ENCODE data around the gene CNTRL. TPM values are rescaled to one million over a fixed set of nuclear protein-coding genes. Genes with fewer than 3 reads are reported as not detected.
"Not testable (repeated sequence)": the region's sequence is repeated elsewhere in the genome, so short reads cannot be mapped to it uniquely, and the experiment has no call there.

CNTRL gene
- total RNA-seq, 6 experiments from 2014 or later, result 3.8 to 10.4 (median 8.8) TPM

DNA sequence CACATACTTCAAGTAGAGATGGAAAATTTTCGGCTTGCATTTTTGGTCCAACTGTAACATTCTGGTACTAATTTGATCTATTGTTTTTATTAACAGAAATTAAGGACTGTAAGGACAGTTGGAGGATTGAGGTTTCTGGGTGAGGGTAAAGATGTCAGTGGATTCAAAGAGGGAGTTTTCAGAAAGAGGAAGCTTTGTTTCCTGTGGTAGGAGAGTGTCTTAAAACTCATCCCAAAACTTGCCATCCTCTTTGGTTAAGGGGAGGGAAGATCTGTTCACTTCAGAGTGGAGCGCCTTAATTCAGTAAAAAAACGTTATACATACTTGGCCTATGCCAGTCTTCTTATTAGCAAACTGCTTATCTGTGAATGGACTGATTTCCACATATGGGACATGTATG, 13.8 kb downstream of the CNTRL start:
- DNase-seq, result no peak
- Mint-ChIP-seq H3K9me3 (no peaks in the 10 kb centered on the region), H3K27ac (no peak overlapping the region), H3K27me3 (ENCODE audit: insufficient read depth) (no peaks in the 10 kb centered on the region), H3K4me1 (ENCODE audit: low read depth) (peaks cover 18% of the 10 kb centered on the region), H3K4me3 (no peak overlapping the region), H3K36me3 (ENCODE audit: low read depth) (peaks cover 15% of the 10 kb centered on the region; the same call in 1 of the 2 replicates)
- TF ChIP-seq, protein P1, sequence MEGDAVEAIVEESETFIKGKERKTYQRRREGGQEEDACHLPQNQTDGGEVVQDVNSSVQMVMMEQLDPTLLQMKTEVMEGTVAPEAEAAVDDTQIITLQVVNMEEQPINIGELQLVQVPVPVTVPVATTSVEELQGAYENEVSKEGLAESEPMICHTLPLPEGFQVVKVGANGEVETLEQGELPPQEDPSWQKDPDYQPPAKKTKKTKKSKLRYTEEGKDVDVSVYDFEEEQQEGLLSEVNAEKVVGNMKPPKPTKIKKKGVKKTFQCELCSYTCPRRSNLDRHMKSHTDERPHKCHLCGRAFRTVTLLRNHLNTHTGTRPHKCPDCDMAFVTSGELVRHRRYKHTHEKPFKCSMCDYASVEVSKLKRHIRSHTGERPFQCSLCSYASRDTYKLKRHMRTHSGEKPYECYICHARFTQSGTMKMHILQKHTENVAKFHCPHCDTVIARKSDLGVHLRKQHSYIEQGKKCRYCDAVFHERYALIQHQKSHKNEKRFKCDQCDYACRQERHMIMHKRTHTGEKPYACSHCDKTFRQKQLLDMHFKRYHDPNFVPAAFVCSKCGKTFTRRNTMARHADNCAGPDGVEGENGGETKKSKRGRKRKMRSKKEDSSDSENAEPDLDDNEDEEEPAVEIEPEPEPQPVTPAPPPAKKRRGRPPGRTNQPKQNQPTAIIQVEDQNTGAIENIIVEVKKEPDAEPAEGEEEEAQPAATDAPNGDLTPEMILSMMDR (IDR thresholded peaks at IDR 0.05), result no peak

DNA sequence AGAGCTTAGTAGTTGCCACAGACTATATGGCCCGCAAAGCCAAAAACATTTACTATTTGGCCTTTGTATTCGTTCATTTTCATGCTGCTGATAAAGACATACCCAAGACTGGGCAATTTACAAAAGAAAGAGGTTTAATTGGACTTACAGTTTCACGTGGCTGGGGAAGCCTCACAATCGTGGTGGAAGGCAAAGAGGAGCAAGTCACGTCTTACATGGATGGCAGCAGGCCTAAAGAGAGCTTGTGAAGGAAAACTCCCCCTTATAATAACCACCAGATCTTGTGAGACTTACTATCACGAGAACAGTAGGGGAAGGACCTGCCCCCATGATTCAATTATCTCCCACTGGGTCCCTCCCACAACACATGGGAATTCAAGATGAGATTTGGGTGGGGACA, 16.0 kb downstream of the CNTRL start:
- H3K36me3 Mint-ChIP-seq (ENCODE audit: low read depth), result peaks cover 13% of the 10 kb centered on the region
- H3K9me3 Mint-ChIP-seq; H3K4me1 Mint-ChIP-seq (ENCODE audit: low read depth); H3K4me3 Mint-ChIP-seq; H3K27ac Mint-ChIP-seq; H3K27me3 Mint-ChIP-seq (ENCODE audit: insufficient read depth); DNase-seq: not testable (repeated sequence)

DNA sequence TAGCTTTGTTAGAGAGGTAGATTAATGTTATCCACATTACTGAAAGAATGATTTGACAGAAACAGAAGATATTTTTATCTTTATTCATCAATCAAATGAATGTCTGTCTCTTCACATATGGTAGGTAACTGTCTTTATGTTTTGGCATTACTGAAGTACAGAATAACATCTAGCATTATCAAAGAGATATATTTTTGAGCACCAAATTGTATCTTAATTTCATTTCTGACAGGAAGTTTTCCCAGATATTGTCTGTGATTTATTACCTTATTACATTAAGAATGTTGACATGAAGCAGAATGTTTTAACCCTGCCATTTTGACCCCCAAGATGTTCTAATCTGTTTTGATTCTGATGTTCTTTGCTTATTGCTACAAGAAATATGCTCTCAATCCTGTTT, 20.3 kb downstream of the CNTRL start:
- H3K27ac Mint-ChIP-seq, result no peak overlapping the region

DNA sequence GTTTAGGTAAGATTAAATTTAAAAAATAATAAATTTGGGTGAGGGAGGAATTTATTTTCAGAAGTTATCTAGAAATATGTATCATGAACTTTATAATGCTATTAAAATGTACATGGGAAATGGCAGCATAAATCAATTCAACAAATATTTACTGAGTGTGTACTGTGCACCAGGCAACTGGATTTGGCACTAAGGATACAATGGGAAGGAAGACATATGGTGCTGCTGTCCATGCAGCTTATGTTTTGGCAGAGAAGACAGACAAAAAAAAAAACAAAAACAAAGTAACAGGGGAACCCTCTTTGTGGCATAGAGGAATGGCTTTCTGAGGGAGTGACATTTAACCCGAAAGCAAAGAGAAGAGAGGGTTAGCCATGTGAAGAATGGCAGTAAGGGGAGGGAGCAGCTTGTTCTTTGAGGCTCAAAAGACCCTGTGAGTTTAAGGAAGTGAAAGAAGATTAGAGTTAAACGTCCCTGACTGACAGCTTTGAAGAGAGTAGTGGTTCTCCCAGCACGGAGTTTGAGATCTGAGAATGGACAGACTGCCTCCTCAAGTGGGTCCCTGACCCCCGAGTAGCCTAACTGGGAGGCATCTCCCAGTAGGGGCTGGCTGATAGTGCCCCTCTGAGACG, 23.9 kb downstream of the CNTRL start:
- H3K4me3 Mint-ChIP-seq, result no peak overlapping the region
- peaks cover 8% of the 10 kb centered on the region; the same call in 1 of the 2 replicates for H3K9me3 Mint-ChIP-seq
- H3K27ac Mint-ChIP-seq, result no peak overlapping the region
- TF ChIP-seq, protein P1 (IDR thresholded peaks at IDR 0.05), result no peak
- H3K36me3 Mint-ChIP-seq (ENCODE audit: low read depth), result peaks cover 38% of the 10 kb centered on the region
- no peaks in the 10 kb centered on the region for H3K4me1 Mint-ChIP-seq (ENCODE audit: low read depth)
- H3K27me3 Mint-ChIP-seq (ENCODE audit: insufficient read depth), result no peaks in the 10 kb centered on the region
- no peak for DNase-seq

More for the DNA sequence above, 20.3 kb downstream of the CNTRL start:
- no peak for DNase-seq
- Mint-ChIP-seq H3K36me3 (ENCODE audit: low read depth) (peaks cover 24% of the 10 kb centered on the region), H3K4me3 (no peak overlapping the region), H3K9me3 (no peaks in the 10 kb centered on the region), H3K27me3 (ENCODE audit: insufficient read depth) (no peaks in the 10 kb centered on the region), H3K4me1 (ENCODE audit: low read depth) (no peaks in the 10 kb centered on the region)
- TF ChIP-seq, protein P1 (IDR thresholded peaks at IDR 0.05), result no peak

DNA sequence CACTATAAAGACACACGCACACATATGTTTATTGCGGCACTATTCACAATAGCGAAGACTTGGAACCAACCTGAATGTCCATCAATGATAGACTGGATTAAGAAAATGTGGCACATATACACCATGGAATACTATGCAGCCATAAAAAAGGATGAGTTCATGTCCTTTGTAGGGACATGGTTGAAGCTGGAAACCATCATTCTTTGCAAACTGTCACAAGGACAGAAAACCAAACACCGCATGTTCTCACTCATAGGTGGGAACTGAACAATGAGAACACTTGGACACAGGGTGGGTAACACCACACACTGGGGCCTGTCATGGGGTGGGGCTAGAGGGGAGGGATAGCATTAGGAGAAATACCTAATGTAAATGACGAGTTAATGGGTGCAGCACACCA, 29.3 kb downstream of the CNTRL start:
- not testable (repeated sequence) for H3K4me1 Mint-ChIP-seq (ENCODE audit: low read depth); H3K9me3 Mint-ChIP-seq; H3K27ac Mint-ChIP-seq; H3K27me3 Mint-ChIP-seq (ENCODE audit: insufficient read depth); DNase-seq; H3K4me3 Mint-ChIP-seq
- H3K36me3 Mint-ChIP-seq (ENCODE audit: low read depth), result peaks cover 32% of the 10 kb centered on the region

DNA sequence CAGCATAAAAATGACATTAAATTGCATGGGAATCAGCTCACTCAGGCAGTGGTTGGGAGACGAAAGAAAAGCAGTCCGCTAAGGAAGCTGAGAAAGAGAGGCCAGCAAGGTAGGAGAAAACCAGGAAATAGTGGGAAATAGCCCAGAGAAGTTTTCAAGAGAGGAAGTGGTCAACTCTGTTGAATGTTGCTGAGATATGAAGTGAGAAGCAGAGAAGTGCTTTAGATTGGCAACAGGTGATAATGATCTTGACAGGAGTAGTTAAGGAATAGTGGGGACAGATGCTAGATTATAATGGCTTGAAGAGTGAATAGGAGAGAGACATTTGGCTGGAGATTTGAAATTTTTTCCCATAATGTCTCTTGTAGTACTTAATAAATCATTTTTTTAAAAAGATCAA, 30.8 kb downstream of the CNTRL start:
- Mint-ChIP-seq H3K36me3 (ENCODE audit: low read depth) (peaks cover 19% of the 10 kb centered on the region), H3K27ac (no peak overlapping the region)
- TF ChIP-seq, protein P1 (IDR thresholded peaks at IDR 0.05), result no peak

More for the DNA sequence above, 30.8 kb downstream of the CNTRL start:
- Mint-ChIP-seq H3K9me3 (peaks cover 8% of the 10 kb centered on the region; the same call in 1 of the 2 replicates), H3K4me3 (no peak overlapping the region), H3K27me3 (ENCODE audit: insufficient read depth) (no peaks in the 10 kb centered on the region), H3K4me1 (ENCODE audit: low read depth) (no peaks in the 10 kb centered on the region)
- no peak for DNase-seq
